Measurements from ENCODE around the gene ST6GAL1. TPM values are rescaled to one million over a fixed set of nuclear protein-coding genes. Genes with fewer than 3 reads are reported as not detected.

The ST6GAL1 gene
- total and polyA plus RNA-seq, 7 experiments from 2014 or later, result 115 to 313 (median 214) TPM

DNA sequence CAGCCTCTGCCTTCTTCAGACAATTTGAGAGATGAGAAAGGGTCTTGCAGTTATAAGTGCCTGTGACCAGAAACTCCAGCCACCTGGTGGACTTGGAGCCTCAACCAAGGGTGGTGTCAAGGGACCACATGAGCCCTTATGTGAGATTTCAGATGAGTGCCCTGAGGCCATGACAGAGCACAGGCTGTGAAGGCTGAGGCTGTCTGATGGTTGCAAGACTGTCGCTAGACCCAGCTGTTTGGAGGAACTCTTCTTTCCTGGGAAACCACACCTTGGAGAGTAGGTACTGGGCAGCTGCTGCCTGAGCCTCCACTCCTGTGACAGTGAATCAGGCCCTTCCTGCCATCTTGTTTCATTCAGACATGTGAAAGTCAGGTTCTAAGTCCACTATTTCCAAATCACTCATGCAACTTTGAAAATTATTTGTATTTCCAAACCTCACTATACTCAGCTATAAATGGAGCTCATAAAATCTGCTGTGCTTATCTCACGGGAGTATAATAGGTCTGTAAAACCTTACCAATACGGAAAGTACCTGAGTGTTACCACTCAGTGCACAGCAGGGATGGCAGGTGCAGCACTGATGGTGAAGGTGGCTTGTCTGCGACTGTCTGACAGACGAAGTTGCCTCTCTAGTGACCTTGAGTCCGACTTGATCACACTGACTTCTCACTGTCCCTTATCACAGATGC, 109.5 kb downstream of the ST6GAL1 start:
- no peak overlapping the region for H3K4me3 ChIP-seq (ENCODE audit: low read length)
- peak overlapping the region in 8 of 10 donors; percentile 32 to 73 (median 64) for H3K4me3 Mint-ChIP-seq
- H3K27me3 ChIP-seq (ENCODE audit: control insufficient read depth in 2 of 2, insufficient read depth in 2 of 2, low read length in 2 of 2), result no peaks in the 10 kb centered on the region
- CTCF ChIA-PET, result interaction anchor here (0.5 to 1.6 kb wide), 3 partner anchors 12 to 190 kb away, joined by 4 to 6 read pairs (median 4); partner anchors contain the start of gene ST6GAL1
- intact Hi-C loops (cut with micrococcal nuclease), result loop anchor here (2.0 to 5.0 kb wide), 6 partner anchors 33 to 258 kb away; partner anchors contain the start of genes RPL39L (in 2 of the 2), EIF4A2 (in 1 of the 2) and ST6GAL1 (in 1 of the 2)
- peaks cover 47 to 91% (median 74%) of the 10 kb centered on the region in 7 donors for H3K4me1 Mint-ChIP-seq
- H3K27me3 Mint-ChIP-seq, result no peaks in the 10 kb centered on the region
- H3K9me3 Mint-ChIP-seq, result peaks cover 0 to 19% (median 12%) of the 10 kb centered on the region in 11 donors
- POLR2A ChIA-PET, result interaction anchor here (0.5 to 14.8 kb wide), 5 partner anchors 11 to 258 kb away, joined by 3 to 226 read pairs (median 3); no protein-coding TSS in a partner anchor
- peaks cover 5 to 50% (median 19%) of the 10 kb centered on the region in 3 experiments for H3K36me3 ChIP-seq (ENCODE audit: control insufficient read depth in 2 of 3, insufficient read depth in 3 of 3, low read length in 3 of 3)
- peaks cover 36 to 61% of the 10 kb centered on the region in 2 donors for H3K4me1 ChIP-seq (ENCODE audit: control insufficient read depth in 2 of 2, insufficient read depth in 2 of 2, low read length in 2 of 2)
- DNase-seq (no peak), ATAC-seq (no peak)
- peak overlapping the region; percentile 88 to 99 (median 95) for H3K27ac Mint-ChIP-seq
- peaks cover 0 to 4% (median 0%) of the 10 kb centered on the region in 3 experiments for H3K9me3 ChIP-seq (ENCODE audit: control insufficient read depth in 2 of 3, low read length in 3 of 3)
- peaks cover 33 to 80% (median 67%) of the 10 kb centered on the region in 5 donors for H3K36me3 Mint-ChIP-seq
- H3K27ac ChIP-seq (ENCODE audit: low read depth, low read length), result peak overlapping the region; percentile 67

DNA sequence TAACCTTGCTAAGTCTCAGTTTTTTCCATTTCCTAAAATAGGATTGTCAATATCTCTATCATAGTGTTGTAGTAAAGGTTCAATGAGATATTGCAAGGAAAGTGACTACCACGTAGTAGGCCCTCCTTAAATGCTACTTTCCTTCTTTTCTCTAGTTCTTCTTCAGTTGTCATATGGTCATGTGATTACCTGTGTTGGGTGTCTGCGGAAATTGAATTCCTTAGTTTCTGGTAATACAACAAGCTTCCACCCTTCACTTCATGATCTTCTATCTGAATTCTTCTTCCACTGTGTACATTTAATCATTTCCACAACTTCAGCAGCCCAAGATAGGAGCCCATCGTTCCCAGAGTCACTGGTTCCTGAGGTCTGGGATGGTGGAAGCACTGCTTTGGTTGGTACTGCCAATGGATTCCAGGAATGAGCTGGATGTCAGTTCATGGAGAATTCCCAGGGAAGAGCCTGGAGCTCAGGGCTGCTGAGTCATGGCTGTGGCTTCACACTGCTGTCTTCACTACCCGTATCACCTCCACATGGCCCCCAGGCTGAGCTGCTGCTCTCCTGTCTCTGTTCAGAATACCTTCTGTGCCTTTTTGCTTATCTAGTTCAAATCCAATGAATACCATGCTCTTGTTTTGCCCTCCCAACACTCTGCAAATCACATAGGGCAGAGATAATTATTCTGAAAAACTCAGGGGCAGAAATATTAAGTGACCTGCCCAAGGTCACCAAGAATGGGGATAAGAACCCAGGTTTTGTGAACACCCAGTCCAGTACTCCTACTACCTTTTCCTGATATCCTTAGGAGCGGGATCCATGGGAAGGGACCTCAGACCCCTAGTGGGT, 110.4 kb downstream of the ST6GAL1 start:
- intact Hi-C loops (cut with micrococcal nuclease), result loop anchor here (1.0 to 5.0 kb wide), 11 partner anchors 11 to 258 kb away; partner anchors contain the start of genes RPL39L (in 2 of the 2), EIF4A2 (in 1 of the 2) and ST6GAL1 (in 1 of the 2)
- peaks cover 37 to 70% of the 10 kb centered on the region in 2 donors for H3K4me1 ChIP-seq (ENCODE audit: control insufficient read depth in 2 of 2, insufficient read depth in 2 of 2, low read length in 2 of 2)
- peak overlapping the region in 8 of 10 donors; percentile 9 to 83 (median 62) for H3K4me3 Mint-ChIP-seq

DNA sequence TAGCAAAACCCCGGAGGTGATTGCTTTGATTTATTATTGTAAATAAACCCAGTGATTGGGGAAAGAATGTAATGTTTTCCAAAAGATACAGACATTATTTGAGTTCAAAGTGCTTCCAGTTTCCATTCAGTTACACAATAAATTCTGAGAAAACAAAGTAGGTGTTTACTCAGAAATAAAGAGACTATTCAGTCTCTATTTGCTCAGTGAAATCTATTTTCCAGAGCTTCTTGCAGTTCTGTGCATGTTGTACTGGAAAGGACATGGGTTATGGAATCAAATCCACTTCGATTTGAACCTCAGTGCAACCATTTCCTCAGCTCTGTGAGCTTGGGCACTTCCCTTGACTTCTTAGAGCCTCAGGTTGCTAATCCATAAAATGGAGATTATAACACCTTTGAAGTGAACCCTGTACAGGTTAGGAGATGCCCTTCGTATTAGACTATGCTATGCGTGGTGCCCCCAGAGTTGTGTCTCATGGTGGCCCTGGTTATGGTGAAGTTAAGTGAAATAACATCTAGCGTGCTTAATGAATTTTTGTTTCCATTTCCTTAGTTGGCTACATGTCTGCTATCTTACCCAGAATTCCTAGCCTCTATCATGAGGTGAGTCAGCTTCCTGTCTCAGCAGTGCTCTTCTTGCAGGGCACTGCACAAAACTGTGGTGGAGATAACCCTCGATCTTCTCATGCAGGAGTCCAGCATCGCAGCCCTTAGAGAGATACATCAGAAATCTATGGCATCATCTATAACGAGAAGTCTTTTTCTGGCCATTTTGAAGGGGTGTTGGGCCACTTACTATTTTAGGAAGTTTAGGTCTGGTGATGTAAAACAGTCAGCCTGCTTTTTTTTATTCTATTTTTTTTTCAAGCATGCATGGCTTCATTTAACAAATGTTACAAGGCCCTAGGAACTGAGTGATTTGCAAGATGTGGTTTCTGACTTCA, 111.3 kb downstream of the ST6GAL1 start:
- H3K4me3 ChIP-seq (ENCODE audit: low read length), result peak overlapping the region; percentile 12
- Mint-ChIP-seq H3K27ac (peak overlapping the region; percentile 93 to 99 (median 96)), H3K4me3 (peak overlapping the region; percentile 56 to 88 (median 80)), H3K9me3 (peaks cover 0 to 9% (median 2%) of the 10 kb centered on the region in 11 donors), H3K36me3 (peaks cover 40 to 79% (median 75%) of the 10 kb centered on the region in 5 donors), H3K27me3 (no peaks in the 10 kb centered on the region), H3K4me1 (peaks cover 59 to 95% (median 84%) of the 10 kb centered on the region in 7 donors)
- no peaks in the 10 kb centered on the region for H3K9me3 ChIP-seq (ENCODE audit: control insufficient read depth in 2 of 3, low read length in 3 of 3)
- intact Hi-C loops (cut with micrococcal nuclease), result loop anchor here (1.0 to 5.0 kb wide), 12 partner anchors 10 to 259 kb away; partner anchors contain the start of genes RPL39L (in 2 of the 2), EIF4A2 (in 1 of the 2) and ST6GAL1 (in 1 of the 2)
- peak in 8 of 9 donors; percentile 38 to 77 (median 61) for DNase-seq
- no peaks in the 10 kb centered on the region for H3K27me3 ChIP-seq (ENCODE audit: control insufficient read depth in 2 of 2, insufficient read depth in 2 of 2, low read length in 2 of 2)
- ChIA-PET POLR2A (interaction anchor here (0.6 to 14.8 kb wide), 9 partner anchors 8 to 192 kb away, joined by 3 to 226 read pairs (median 3); partner anchors contain the start of gene ST6GAL1), CTCF (interaction anchor here (1.0 to 1.6 kb wide), 3 partner anchors 9 to 111 kb away, joined by 4 to 6 read pairs (median 5); partner anchors contain the start of gene ST6GAL1)
- ATAC-seq, result peak; percentile 93
- H3K4me1 ChIP-seq (ENCODE audit: control insufficient read depth in 2 of 2, insufficient read depth in 2 of 2, low read length in 2 of 2), result peaks cover 41 to 79% of the 10 kb centered on the region in 2 donors
- peaks cover 5 to 62% (median 30%) of the 10 kb centered on the region in 3 experiments for H3K36me3 ChIP-seq (ENCODE audit: control insufficient read depth in 2 of 3, insufficient read depth in 3 of 3, low read length in 3 of 3)
- H3K27ac ChIP-seq (ENCODE audit: low read depth, low read length), result peak overlapping the region; percentile 67

More for the DNA sequence above, 110.4 kb downstream of the ST6GAL1 start:
- Histone ChIP-seq H3K27me3 (ENCODE audit: control insufficient read depth in 2 of 2, insufficient read depth in 2 of 2, low read length in 2 of 2) (no peaks in the 10 kb centered on the region), H3K36me3 (ENCODE audit: control insufficient read depth in 2 of 3, insufficient read depth in 3 of 3, low read length in 3 of 3) (peaks cover 5 to 58% (median 27%) of the 10 kb centered on the region in 3 experiments), H3K9me3 (ENCODE audit: control insufficient read depth in 2 of 3, low read length in 3 of 3) (peaks cover 0 to 4% (median 0%) of the 10 kb centered on the region in 3 experiments), H3K27ac (ENCODE audit: low read depth, low read length) (peak overlapping the region; percentile 67), H3K4me3 (ENCODE audit: low read length) (peak overlapping the region; percentile 12)
- no peaks in the 10 kb centered on the region for H3K27me3 Mint-ChIP-seq
- H3K9me3 Mint-ChIP-seq, result peaks cover 0 to 11% (median 5%) of the 10 kb centered on the region in 11 donors
- CTCF ChIA-PET, result interaction anchor here (0.5 to 1.6 kb wide), 6 partner anchors 8 to 190 kb away, joined by 3 to 6 read pairs (median 4); partner anchors contain the start of gene ST6GAL1
- POLR2A ChIA-PET, result interaction anchor here (0.8 to 14.8 kb wide), 8 partner anchors 9 to 192 kb away, joined by 3 to 226 read pairs (median 3); partner anchors contain the start of gene ST6GAL1
- DNase-seq (no peak), ATAC-seq (no peak)
- H3K4me1 Mint-ChIP-seq, result peaks cover 52 to 91% (median 78%) of the 10 kb centered on the region in 7 donors
- peak overlapping the region; percentile 88 to 99 (median 95) for H3K27ac Mint-ChIP-seq
- H3K36me3 Mint-ChIP-seq, result peaks cover 34 to 79% (median 69%) of the 10 kb centered on the region in 5 donors

DNA sequence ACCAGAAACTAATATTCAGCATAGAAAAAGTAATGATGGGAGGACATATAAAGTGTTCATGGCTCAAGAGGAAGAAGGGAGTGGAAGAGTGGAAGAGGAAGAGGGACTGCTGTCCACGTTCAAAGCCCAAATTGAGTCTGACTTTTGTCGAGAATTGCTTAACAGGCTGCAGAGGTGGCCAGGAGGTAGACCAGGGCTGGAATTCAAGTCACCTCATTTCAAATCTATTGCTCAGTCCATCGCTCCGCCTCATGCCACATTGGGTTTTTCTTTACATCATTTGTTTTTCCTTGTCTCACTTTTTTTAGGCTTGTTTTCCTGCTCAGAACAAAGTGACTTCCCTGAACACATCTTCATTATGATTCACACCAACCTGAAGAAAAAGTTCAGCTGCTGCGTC, 112.0 kb downstream of the ST6GAL1 start:
- ChIA-PET POLR2A (interaction anchor here (0.9 to 14.8 kb wide), 5 partner anchors 14 to 112 kb away, joined by 3 to 226 read pairs (median 3); partner anchors contain the start of gene ST6GAL1), CTCF (interaction anchor here (1.3 kb wide), 1 partner anchor 25 kb away, joined by 4 read pairs; no protein-coding TSS in a partner anchor)
- ATAC-seq (no peak), DNase-seq (no peak)
- Mint-ChIP-seq H3K4me3 (peak overlapping the region; percentile 56 to 88 (median 80)), H3K27me3 (no peaks in the 10 kb centered on the region), H3K36me3 (peaks cover 40 to 82% (median 79%) of the 10 kb centered on the region in 5 donors), H3K27ac (peak overlapping the region; percentile 93 to 99 (median 96)), H3K9me3 (peaks cover 0 to 9% (median 0%) of the 10 kb centered on the region in 11 donors), H3K4me1 (peaks cover 62 to 97% (median 88%) of the 10 kb centered on the region in 7 donors)
- Histone ChIP-seq H3K4me1 (ENCODE audit: control insufficient read depth in 2 of 2, insufficient read depth in 2 of 2, low read length in 2 of 2) (peaks cover 41 to 79% of the 10 kb centered on the region in 2 donors), H3K27me3 (ENCODE audit: control insufficient read depth in 2 of 2, insufficient read depth in 2 of 2, low read length in 2 of 2) (no peaks in the 10 kb centered on the region), H3K4me3 (ENCODE audit: low read length) (no peak overlapping the region), H3K9me3 (ENCODE audit: control insufficient read depth in 2 of 3, low read length in 3 of 3) (no peaks in the 10 kb centered on the region), H3K36me3 (ENCODE audit: control insufficient read depth in 2 of 3, insufficient read depth in 3 of 3, low read length in 3 of 3) (peaks cover 5 to 62% (median 30%) of the 10 kb centered on the region in 3 experiments), H3K27ac (ENCODE audit: low read depth, low read length) (peak overlapping the region; percentile 67)
- intact Hi-C loops (cut with micrococcal nuclease), result loop anchor here (2.0 to 5.0 kb wide), 5 partner anchors 35 to 260 kb away; partner anchors contain the start of genes EIF4A2 (in 1 of the 2) and RPL39L (in 1 of the 2)

DNA sequence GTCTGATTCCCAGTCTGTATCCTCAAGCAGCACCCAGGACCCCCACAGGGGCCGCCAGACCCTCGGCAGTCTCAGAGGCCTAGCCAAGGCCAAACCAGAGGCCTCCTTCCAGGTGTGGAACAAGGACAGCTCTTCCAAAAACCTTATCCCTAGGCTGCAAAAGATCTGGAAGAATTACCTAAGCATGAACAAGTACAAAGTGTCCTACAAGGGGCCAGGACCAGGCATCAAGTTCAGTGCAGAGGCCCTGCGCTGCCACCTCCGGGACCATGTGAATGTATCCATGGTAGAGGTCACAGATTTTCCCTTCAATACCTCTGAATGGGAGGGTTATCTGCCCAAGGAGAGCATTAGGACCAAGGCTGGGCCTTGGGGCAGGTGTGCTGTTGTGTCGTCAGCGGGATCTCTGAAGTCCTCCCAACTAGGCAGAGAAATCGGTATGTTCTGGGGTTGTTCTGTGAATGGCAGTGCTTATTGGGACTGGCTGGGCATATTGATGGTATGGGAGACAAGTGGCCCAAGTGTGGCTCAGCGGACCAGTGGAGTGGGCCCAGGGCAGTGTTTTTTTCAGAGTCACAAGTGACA, 112.6 kb downstream of the ST6GAL1 start:
- H3K4me1 ChIP-seq (ENCODE audit: control insufficient read depth in 2 of 2, insufficient read depth in 2 of 2, low read length in 2 of 2), result peaks cover 41 to 79% of the 10 kb centered on the region in 2 donors
- DNase-seq (no peak), ATAC-seq (no peak)
- H3K36me3 ChIP-seq (ENCODE audit: control insufficient read depth in 2 of 3, insufficient read depth in 3 of 3, low read length in 3 of 3), result peaks cover 5 to 62% (median 30%) of the 10 kb centered on the region in 3 experiments
- H3K9me3 ChIP-seq (ENCODE audit: control insufficient read depth in 2 of 3, low read length in 3 of 3), result no peaks in the 10 kb centered on the region
- Mint-ChIP-seq H3K4me1 (peaks cover 66 to 100% (median 94%) of the 10 kb centered on the region in 7 donors), H3K27me3 (no peaks in the 10 kb centered on the region), H3K27ac (peak overlapping the region; percentile 64 to 99 (median 94)), H3K36me3 (peaks cover 40 to 87% (median 80%) of the 10 kb centered on the region in 5 donors), H3K9me3 (peaks cover 0 to 9% (median 0%) of the 10 kb centered on the region in 11 donors), H3K4me3 (peak overlapping the region in 9 of 10 donors; percentile 52 to 88 (median 79))
- H3K4me3 ChIP-seq (ENCODE audit: low read length), result no peak overlapping the region
- intact Hi-C loops (cut with micrococcal nuclease), result loop anchor here (2.0 to 5.0 kb wide), 5 partner anchors 36 to 261 kb away; partner anchors contain the start of genes EIF4A2 (in 1 of the 2) and RPL39L (in 1 of the 2)
- H3K27ac ChIP-seq (ENCODE audit: low read depth, low read length), result peak overlapping the region; percentile 67
- CTCF ChIA-PET, result no interaction called here
- POLR2A ChIA-PET, result interaction anchor here (0.9 to 14.8 kb wide), 4 partner anchors 11 to 21 kb away, joined by 3 to 226 read pairs (median 5); no protein-coding TSS in a partner anchor
- no peaks in the 10 kb centered on the region for H3K27me3 ChIP-seq (ENCODE audit: control insufficient read depth in 2 of 2, insufficient read depth in 2 of 2, low read length in 2 of 2)
